Inferior parietal cortex (tissue), 1 donor: ENCODE results near the gene MEIS2.

Experiments
- DNase-seq: peaks from one replicate; pipeline ENCODE4 v3.0.0-alpha.2; 2016; ENCODE audit errors: extremely low spot score

The MEIS2 gene

GRCh38 chr15:36936613-36937012 is 163.7 kb downstream of the MEIS2 start:
- DNase-seq: no peak

DNA sequence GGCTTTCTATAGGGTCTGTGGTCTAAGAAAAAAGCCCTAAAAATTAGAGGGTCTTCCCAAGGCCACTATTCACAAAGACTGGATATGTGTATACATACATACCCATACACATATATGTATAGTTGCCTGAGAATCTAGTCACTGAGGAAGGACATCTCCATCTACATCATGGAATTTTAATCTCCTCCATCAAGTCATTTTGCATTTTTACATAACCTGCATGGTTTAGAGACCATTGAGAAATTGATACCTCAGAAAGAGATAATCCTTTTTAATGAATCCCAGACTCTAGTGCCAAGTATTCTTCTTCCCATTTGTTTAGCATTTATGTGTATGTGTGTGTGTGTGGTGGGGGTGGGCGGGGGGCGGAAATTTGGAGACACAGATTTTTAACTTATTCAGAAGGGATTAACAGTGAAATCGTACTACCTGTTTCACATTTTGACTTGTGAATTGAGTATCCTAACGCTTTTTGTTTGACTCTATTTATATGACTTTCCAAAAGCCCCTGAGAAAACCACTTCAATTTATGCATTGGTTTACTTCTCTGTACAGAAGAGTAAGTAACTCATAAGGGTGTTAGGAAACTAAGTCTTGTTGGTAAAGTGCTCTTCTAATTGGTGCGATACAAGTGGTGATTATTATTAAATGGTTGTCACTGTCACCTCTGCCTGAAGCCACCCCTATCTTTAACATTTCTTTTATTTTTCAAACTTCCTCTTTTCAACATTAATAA is 166.9 kb downstream of the MEIS2 start:
- no peak for DNase-seq

DNA sequence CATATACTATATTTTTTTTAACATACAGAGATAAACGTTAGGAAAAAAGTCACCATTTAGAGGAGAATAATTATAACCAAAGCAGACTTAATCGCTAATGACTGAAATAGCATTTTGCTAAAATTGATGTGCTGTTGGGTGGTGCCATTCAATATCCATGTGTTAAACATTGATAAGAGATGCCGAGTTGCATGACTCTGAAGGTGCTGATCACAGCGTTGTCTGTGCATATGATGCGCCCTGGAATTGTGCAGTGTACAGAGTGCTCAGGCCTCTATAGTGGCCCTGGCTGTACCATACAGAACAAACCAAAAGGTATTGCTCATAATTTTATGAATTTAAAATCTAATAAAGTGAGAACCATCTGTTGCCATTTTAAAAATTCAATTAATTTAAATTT is 168.3 kb downstream of the MEIS2 start:
- DNase-seq: no peak

DNA sequence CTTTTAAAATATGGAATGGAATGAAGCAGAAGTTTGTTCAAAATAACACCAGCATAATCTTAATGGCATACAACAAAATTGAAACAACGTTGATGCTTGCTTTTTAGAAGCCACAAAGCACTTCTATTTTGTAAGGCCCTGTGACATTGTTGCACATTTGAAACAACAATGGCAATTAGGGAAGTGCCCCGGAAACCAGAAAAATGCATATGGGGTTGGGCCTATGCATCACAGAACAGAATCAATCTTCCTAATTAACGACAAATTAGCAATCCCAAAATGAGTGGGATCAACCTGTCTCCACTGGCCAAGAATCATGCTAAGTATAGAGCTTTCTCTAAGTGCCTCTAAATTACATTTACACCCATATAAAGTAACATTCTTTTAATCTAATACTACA is 168.9 kb downstream of the MEIS2 start:
- DNase-seq: no peak

DNA sequence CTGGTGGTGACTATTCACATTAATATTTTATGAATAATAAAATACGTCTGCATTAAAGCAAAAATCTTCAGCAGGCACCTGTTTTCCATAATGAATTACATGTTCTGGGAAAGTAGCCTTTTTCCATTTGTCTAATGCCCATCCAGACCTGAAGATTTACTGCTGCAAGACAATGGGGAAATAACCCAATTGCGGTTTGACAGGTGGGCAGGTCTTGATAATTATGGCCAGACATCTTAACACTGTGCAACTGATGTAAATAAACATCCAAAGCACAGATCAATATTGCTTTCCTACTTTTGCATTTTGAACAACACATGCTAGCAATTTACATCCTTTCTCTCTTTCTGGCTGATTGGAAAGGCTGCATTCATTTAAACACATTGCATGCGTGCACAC is 173.9 kb downstream of the MEIS2 start:
- no peak for DNase-seq

DNA sequence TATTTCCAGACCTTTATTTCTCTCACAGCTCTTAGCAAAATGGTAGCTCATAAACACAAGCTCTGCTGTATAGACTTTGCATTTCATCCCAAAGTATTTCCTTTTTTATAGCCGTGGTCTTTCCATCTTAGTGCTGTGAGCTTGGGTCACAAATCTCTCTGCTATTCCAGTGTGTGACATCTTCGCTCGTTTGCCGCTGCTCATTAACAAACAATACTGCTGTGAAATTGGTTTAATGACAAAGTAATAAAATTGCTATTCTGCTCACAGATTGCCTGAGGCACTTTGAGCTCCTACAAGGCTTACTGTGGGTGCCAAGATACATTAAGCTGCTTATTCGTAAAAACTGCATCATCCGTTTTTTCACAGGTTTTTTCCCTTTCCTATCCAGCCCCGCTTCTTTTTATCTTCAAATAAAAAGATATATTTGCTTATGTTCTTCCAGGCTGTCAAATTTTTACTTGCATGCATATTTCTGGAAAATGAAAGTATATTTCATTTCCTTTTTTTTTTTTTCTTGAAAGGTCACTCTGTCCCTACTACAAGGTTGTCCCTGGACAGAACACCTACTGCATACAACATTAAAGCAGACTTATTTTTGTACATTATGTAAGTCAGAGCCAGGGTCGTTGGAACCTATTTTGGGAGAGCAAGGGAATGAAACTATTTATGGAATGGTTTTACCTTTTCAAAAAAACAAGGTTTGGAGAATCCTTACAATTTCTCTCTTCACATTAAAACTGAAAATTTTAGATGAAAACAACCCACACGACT is 174.5 kb downstream of the MEIS2 start:
- DNase-seq: no peak

DNA sequence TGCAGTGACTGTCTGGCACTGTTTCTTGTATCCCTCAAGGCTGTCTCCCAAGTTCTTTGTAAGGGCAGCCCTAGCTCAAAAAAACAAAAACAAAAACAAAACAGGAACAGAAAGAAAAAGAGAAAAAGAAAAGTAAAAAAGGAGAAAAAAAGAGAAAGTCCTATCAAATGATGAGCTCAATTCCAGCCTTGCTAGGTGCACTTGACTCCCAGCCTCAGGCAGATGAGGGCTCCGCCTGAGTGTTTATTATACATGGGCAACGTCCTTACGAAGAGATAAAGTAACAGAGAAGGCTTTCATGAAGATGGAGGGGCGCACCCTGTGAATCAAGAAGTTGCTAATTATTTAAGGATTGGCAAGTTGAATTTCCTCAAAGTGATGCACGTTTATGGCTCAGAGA is 175.3 kb downstream of the MEIS2 start:
- no peak for DNase-seq

GRCh38 chr15:36924034-36924433 is 176.3 kb downstream of the MEIS2 start:
- DNase-seq: no peak

DNA sequence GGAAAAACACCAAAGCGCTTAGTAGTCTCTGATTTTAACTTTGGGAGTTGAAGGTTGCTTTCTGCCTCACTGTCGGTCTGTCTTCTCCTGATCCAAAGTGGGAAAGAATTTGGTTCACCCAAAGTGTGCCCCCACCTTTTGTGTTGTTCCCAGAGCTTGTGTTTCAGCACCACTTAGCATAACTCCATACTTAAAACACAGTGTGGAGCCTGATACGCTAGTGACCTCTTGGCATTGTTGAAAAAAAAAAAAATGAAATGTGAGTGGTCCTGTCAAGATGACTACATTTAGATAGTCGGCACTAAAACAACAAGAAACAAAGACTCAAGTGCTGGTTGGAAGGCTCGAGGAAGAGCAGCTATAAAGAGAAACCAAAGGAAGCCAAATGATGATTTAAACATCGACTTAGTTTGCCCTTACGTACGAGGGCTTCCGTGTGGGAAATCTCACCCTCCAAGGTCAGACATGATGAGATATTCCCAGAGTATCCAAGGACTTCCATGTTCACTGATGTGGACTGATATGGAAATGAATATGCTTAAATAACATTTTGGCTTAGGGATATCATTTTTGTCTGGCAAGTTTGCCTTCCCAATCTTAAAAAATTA is 178.8 kb downstream of the MEIS2 start:
- DNase-seq: no peak

DNA sequence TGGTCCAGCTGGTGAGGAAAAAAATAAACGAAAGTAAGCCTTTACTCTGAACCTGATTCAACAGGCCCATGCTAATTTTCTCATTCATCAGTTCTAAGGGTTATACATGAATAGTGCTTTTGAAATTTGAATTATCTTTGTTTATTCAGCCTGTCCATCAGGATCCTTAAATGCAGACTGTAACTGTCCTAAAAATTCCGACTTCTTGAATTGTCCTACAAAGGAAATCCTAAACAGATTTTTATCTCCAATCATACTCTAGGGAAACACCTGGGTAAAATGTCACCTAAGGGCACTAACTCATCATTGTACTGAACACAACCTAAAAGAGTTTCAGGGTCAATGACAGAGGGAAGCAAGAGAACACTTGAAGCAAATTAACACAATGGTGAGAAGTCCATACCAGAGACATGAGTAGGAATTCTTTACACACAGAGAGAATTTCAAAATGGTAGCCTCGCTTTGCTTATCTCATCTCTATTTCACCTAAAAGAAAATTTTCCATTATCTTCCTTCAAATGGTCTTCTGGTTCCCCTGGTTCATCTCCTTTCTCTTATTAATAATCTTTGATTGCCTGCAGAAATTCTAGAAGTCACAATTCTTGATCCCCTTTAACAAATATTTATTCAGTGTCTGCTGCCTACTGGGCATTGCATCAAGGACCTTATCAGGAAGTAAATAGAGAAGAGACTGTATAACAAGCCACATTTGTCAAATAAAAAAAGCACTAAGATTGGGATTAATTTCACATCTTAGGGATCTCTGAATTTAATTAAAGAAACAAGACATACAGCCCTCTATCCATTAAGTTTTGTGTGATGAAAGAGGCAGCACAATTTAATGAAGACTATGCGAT is 182.7 kb downstream of the MEIS2 start:
- no peak for DNase-seq

DNA sequence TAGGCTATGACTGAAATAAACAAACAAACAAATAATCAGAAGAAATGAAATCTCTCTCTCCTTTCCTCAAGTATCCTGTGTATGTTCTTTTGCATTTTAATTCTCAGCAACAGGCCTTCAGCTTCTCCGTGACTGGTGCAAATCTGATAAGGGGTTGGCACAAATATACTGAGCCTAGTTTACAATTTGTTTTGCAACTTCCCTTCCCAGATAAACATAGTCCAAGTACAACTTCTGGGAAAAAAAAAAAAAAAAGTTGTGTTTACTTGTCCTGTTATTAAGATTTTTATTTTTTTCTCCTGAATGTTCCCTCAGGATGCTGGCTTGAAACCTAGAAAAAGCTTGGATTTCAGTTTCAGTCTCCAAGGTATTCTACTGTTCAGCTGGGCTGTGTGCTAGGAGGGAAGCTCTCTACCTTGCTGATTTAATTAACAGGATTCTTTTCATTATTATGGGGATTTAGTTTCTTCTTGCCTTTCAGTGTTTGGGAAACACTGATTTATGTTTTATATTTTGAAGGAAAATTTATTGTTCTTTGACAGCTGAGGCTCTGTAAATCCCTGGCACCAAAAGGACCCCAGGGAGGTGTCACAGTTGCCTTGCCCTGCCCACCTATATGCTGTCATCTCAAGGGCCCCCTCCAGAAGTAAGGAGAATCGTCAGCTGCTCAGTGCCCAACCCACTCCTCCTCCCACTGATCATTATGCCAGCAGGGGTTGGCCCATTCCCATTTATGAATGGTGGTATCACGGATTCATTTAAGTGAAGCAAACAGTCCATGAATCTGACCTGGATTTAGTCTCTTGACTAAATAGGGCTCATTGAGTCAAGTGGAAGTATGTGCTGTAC is 185.2 kb downstream of the MEIS2 start:
- no peak for DNase-seq

DNA sequence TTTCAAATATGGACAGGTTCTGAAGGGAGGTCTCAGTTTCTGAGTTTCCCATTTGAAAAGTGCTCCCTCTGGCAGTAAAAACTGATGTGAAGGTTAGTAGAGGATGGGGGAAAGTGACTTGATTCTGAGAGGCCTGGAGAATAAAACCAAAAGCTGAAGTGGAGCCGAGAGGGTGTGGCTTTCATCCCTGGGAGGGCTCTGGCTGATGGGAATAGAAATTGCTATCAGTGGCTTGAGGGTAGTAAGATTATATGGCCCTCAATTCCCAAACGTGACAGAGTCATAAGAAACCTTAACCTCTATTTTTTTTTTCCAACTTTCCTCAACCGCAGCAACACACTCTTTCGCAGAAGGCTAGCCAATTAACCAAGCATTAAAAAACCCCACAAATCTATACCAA is 185.9 kb downstream of the MEIS2 start:
- DNase-seq: no peak

DNA sequence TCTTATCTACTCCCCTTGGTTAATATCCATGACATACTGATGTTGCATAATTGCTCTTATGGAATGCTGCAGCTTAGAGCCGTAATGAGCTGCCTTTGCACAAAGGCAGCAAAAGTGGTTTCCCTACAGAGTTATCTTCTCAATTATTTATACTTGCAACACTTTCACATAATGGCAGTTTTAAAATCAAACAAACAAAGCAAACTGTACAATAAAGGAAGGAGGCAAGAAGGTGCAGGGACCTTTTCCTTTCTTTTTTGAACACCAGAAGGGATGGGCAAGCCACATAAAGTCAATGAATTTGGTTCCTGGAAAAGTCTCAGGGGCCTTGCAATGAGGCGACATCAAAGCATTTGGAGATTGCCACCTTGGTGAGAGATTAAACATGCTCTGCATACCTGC is 188.0 kb downstream of the MEIS2 start:
- DNase-seq: no peak

DNA sequence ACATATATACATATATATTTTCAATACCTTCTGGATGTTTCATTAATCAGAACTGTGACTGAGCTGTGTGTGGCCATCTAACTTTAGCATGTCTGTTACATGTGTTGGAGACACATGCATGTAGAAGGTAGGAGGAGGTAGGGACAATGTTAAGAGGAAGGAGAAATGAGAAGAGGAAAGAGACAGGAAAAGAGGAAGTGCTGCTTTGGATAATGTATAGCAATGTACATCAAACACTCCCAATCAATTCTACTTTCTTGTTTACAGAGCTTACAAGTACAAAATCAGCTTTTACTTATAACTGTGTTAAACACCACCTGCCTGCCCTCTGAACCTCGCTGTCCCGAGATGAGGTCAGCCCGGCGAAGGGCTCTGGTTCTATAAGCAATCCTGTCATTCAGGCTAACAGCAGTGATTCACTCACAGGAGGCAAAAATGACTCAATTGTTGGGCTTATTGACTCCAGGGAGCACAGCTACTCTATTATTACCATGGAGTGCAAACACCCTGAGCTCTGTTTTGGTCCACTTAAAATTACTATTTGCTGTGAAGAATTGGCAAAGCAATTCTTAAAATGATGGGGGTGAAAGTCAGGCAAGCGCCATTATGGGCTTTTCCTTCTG is 188.9 kb downstream of the MEIS2 start:
- no peak for DNase-seq

- DNase-seq: no peak
Measured at GRCh38 chr15:36908991-36909390, 191.4 kb downstream of the MEIS2 start.

DNA sequence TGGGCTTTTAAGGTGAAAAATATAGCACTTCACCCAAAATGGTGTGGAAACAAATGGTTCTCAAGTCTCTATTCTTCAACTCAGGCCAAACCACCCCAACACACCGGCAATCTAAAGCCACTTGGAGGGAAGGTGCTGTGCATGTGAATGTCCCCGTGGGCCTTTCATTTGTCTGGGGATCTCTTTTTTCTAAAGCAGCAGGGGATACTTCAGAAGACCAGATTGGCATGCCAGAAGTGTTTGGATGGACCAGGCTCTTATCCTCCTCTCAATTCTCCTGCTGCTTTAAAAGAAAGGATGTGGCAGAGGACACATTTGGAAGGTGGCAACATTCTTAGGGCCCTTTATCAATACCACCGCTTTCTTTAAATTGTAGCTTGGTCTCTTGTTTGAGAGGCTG is 193.1 kb downstream of the MEIS2 start:
- DNase-seq: no peak

GRCh38 chr15:36905908-36906307 is 194.4 kb downstream of the MEIS2 start:
- DNase-seq: no peak

DNA sequence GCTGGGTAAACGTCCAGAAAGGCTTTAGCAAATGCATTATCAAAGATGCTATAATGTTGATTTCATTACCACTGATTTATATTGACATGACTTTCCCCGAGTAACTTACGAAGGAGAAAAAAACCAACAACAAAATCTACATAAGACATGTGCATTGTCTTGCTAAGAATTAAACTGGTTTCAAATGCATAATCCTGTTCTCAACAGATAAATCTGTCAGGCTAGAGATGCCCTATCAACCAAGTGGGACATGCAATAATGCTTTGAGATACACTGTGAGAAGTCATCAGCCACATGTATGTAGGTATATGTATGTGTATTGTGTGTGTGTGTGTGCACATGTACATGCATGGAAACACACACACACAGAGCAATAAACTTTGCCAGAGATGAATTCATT is 195.6 kb downstream of the MEIS2 start:
- no peak for DNase-seq

DNA sequence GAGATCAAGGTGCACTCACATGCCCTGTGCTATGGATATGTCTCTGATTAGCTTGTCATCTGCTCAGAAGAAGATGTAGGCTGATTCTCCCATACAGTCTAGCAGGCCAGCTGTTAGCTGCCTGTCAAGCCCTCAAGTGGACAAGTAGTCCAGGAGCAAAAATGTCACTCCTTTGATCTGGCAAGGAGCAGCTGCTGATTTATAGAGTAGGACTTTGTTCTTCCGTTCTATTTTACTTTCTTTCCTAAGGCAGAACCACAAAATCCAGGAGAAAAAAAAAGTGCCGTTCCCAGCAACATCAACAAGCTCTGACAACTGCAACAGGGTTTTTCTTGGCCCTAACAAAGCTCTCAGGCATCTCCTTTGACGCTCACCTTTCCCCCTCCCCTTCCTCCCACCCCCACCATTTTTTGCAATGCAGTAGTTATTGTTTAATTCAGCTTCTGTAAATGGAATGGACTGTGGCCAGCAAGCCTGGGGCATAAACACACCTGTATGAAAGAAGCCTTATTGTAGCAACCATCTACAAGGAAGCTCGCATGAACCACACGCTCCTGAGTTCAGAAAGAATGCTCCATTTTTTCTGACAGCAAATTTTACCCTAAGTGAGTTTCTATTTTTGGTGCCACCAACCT is 196.3 kb downstream of the MEIS2 start:
- DNase-seq: no peak

- DNase-seq: no peak
Measured at GRCh38 chr15:36903195-36903594, 197.2 kb downstream of the MEIS2 start.
